HG03175 (cell line): Measurements from ENCODE around the gene FUNDC1.

Experiments
- ATAC-seq: cut with Tn5 transposase; IDR thresholded peaks from one replicate; pipeline ENCODE4 v1.9.1; 2021; ENCODE audit warnings: mild to moderate bottlenecking, moderate library complexity; ENCODE audit not compliant: unreplicated experiment

Gene FUNDC1

DNA sequence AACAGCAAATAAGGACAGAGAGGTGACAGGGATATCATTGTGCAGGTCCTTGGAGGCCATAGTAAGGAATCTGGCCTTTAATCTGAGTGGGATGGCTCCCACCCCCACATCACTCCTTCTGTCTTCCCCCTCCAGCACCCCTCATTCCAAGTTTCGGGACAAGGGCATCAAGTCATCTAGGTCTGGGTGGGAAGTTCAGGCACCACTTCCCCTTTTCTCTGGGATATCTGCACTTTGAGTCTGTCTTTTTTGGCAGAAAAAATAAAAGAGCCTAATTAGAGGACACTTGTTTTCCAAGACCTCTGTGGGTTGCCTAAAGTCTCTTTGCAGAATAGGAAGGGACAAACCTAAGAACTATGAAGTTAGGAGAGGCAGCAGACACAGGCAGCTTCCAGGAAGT is 60.1 kb downstream of the FUNDC1 start:
- ATAC-seq = no peak

GRCh38 chrX:44480591-44480990 is 62.1 kb downstream of the FUNDC1 start:
- ATAC-seq = no peak

- ATAC-seq = no peak
Observed at GRCh38 chrX:44474410-44474809, 68.2 kb downstream of the FUNDC1 start.
